Hindlimb muscle (tissue), 1 donor: ENCODE data around the gene BRME1. TPM values are rescaled to one million over a fixed set of nuclear protein-coding genes. Genes with fewer than 3 reads are reported as not detected.

Experiments
- DNase-seq: peaks from one replicate; pipeline ENCODE4 v3.0.0-alpha.2; 2013
- polyA plus RNA-seq: library from polyadenylated mRNA; unstranded; fragments of 120-200 nt; gene quantifications from one replicate; pipeline ENCODE4 v1.2.1, GENCODE V29; 2013; ENCODE audit not compliant: insufficient read length

BRME1 gene
- 3.7 TPM for polyA plus RNA-seq

DNA sequence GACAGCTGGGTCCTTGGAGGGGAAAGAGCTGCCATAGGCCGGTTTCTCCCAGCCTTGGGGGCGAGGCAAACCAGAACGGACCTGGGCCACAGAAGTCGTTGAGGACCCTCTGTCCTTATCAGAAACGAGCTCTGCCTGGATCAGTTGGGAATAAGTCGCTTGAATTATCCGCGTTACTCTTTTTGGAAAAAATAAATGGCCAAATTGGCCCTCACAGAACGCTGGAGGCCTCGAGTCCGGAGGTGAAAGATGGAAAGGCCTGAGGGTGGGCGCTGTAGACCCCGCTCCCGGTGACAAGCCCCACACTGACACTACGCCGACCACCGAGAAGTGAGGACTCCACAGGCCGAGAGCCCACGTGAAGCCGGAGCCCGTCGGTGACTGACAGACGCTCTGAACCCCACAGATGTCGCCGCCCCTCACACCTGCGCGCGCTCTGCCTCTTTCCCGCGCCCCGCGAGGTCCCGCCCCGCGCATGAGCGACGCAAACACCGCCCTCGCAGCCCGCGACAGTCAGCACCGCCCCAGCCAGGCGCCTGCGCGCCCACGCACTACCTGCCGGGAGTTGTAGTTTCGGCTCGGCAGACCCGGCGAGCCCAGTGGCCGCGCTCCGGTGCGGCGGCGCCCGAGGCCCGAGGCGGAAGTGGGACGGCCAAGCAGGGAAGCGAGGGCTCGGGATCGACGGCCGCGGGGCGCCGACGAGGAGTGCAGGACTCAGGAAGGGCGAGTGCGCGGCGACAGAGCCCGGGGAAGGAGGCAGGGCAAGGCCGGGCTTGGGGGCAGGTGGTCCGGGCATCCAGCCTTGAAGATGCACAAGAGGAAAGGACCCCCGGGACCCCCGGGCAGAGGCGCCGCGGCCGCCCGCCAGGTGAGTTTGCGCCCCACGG is at the start of gene BRME1, which contains the start of gene CC2D1A:
Gene BRME1, minus strand, starts transcription at position 484 of the 887 bp plus-strand sequence. CDS start 1,225 bp downstream, outside the sequence.
Gene CC2D1A, plus strand, starts transcription at position 568 of the 887 bp plus-strand sequence. Its CDS starts 241 bp downstream, at position 809.
- DNase-seq, result peak; percentile 91

- no peak for DNase-seq
These were observed 48.3 kb upstream of the BRME1 start for GRCh38 chr19:13954185-13954584.

DNA sequence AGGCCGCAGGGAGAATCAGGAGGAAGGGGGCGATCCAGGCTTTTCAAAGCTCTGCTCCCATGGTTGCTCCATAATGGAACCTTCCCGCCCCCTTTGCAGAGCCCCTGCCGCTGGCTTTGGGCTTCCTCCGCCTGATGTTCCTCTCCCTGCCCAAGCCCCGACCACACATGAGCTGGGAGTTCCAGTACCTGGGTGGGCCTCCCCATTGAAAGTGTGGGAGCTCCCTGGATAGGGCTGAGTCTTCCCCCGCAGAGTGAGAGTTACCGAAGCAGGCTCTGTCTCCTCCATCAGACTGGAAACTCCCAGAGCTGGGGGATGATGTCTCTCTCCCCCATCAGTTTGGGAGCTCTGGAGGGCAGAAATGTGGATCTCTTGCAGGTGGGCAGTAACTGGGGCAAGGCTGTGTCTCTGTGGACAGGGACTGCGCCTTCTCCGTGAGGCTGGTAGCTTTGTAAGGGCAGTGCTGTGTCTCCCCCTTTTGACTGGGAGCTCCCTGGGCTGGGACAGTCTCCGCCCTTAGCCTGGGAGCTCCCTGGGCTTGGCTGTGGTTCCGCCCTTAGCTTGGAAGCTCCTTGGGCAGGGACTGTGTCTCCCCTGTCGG is 47.1 kb upstream of the BRME1 start:
- peak; percentile 38 for DNase-seq

- DNase-seq, result peak; percentile 99
These were observed 46.4 kb upstream of the BRME1 start, which contains the start of gene DCAF15 for GRCh38 chr19:13952154-13952930. Gene DCAF15, plus strand, starts transcription at chr19:13952509. Its CDS starts 4 bp downstream, at chr19:13952513.

- DNase-seq, result no peak
These were observed 45.9 kb upstream of the BRME1 start for GRCh38 chr19:13951799-13952153.

- DNase-seq, result no peak
These were observed 45.1 kb upstream of the BRME1 start for GRCh38 chr19:13951043-13951442.

DNA sequence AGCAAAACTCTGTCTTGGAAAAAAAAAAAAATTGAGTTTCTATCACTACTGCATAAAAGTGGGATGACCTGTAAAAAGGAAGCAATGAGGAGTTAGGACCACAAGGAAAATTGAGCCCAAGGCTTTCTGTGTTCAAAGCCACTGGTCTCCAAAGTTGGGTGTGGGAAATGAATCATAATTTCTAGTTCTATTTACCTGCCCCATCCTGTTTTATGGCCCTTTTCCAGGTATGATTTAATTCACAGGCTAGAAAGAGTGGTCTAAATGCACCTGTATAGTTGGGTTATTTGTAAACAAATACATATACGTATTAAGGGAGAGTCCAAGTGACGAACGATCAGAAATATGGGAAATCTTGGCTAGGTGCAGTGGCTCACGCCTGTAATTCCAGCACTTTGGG is 40.5 kb upstream of the BRME1 start:
- DNase-seq, result no peak

GRCh38 chr19:13942023-13942684 is 36.2 kb upstream of the BRME1 start:
- no peak for DNase-seq

GRCh38 chr19:13938301-13939064 is 32.6 kb upstream of the BRME1 start, which contains the start of gene PODNL1:
Gene PODNL1, minus strand, starts transcription at chr19:13938417. Its CDS starts 236 bp downstream, at chr19:13938181.
- DNase-seq, result no peak

GRCh38 chr19:13937479-13938300 is 31.8 kb upstream of the BRME1 start:
- no peak for DNase-seq

DNA sequence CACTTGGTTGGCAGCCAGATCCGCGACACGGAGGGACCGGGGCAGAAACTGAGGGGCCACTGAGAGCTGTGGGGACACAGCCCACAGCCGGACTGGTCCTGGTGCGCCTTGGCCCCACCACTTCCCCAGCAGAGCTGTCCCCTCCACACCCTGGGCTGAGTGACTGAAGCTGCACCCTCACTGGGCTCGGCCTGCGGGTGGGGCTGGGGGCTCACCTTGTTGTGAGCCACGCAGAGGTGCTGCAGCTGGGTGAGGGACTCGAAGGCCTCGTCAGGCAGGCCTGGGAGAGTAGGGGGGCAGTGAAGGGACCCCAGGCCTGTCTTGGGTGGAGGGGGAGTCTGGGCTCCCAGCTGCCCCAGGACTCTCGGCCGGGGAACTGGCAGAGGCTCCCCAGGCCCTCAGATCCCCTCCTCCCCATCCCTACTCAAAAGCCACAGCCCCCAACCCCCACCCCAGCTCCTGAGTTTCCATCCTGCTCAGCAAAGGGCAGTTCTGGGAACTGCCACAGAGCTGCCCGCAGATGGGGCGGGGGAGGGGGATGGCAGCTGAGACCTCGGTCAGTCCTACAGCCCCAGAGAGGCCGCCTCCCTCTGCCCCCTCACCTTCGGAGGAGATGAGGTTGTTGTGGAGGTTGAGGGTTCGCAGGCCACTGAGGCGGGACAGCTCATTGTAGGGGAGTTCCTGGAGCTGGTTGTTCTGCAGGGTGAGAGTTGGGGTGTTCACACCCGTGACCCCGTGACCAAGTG is 30.0 kb upstream of the BRME1 start:
- DNase-seq, result no peak

GRCh38 chr19:13934785-13935109 is 28.8 kb upstream of the BRME1 start:
- no peak for DNase-seq

- no peak for DNase-seq
These were observed 27.0 kb upstream of the BRME1 start for GRCh38 chr19:13932911-13933393.

- no peak for DNase-seq
These were observed 26.3 kb upstream of the BRME1 start for GRCh38 chr19:13932149-13932637.

GRCh38 chr19:13931391-13932148 is 25.7 kb upstream of the BRME1 start:
- no peak for DNase-seq

DNA sequence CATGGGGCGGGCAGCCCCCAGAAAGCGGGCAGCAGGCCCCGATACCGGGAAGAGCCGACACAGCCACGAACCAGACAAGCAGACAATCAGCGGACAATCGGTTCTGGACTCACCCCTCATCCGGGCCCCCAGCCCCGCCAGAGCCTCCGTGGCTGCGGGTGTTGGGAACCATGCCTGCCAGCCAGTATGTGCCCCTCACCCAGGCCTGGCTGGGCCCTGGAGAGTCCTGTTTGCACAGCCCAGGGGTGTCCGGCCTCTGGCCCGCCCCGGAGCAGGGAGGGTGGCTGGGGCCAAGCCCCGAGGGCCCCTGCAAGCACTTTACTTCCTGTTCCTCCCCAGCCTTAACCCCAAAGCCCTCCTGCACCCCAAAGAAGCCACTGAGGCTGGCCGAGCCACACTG is 24.5 kb upstream of the BRME1 start:
- DNase-seq, result no peak

GRCh38 chr19:13929956-13930355 is 24.0 kb upstream of the BRME1 start:
- DNase-seq, result no peak

- DNase-seq, result no peak
These were observed 23.4 kb upstream of the BRME1 start for GRCh38 chr19:13929340-13929739.

DNA sequence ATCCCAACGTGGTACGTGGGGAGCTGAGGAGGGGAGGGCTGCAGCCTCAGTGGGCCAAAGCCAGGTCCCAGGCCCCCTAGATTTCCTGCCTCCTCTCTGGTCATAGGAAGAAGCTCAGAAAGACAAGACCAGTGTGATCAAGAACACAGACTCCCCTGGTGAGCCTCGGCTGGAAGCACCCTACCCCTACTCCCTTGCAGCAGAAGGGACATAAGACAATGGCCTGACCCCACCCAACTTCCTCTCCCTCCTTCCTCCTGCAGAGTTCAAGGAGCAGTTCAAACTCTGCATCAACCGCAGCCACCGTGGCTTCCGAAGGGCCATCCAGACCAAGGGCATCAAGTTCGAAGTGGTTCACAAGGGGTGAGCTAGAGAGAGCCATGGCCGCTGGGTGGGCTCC is 20.8 kb upstream of the BRME1 start:
- DNase-seq, result no peak
